H1 (cell line): ENCODE measurements around the gene SPSB1. TPM values are rescaled to one million over a fixed set of nuclear protein-coding genes. Genes with fewer than 3 reads are reported as not detected.

Experiments
- BCL11A ChIP-seq, 2 experiments: IDR thresholded peaks; one replicate each; pipeline ENCODE4 v1.6.1; 2011; ENCODE audit warnings: low read depth in 2 of 2, low read length in 2 of 2, mild to moderate bottlenecking in 2 of 2
- EGR1 ChIP-seq: IDR thresholded peaks from 2 replicates; pipeline ENCODE4 v1.6.1; 2011; ENCODE audit warnings: low read depth, low read length, borderline replicate concordance
- KDM4A ChIP-seq: IDR thresholded peaks from one replicate; pipeline ENCODE4 v1.7.1; 2012; ENCODE audit warnings: low read depth, mild to moderate bottlenecking, moderate library complexity, low read length, inconsistent platforms; ENCODE audit not compliant: severe bottlenecking
- SP4 ChIP-seq: IDR thresholded peaks from 2 replicates; pipeline ENCODE4 v1.6.1; 2012; ENCODE audit warnings: low read length, inconsistent platforms
- polyA plus RNA-seq, 7 experiments: library from polyadenylated mRNA; depleted of rRNA in 3 of 7; stranded (reverse) in 5 of 7; unstranded in 2 of 7; fragments of >200 nt in 5 of 7; fragments of 200-250 nt in 2 of 7; gene quantifications; 1 replicate in 5 of 7; 2 replicates in 1 of 7; 4 replicates in 1 of 7; pipeline versions ENCODE4 v1.2.1 to v1.2.3, GENCODE V29; 2011 to 2013; ENCODE audit warnings: missing spikeins in 2 of 7, mixed read lengths in 2 of 7
- total RNA-seq: library from RNA; stranded (reverse); fragmentation: NEBNext Ultra II Directional; extraction: Animal tissue kit (Norgen Biotek cat#: 25700); gene quantifications from 2 replicates; pipeline ENCODE4 v1.2.1, GENCODE V29; 2021
- TF ChIP-seq, protein P1 (sequence below): IDR thresholded peaks from 2 replicates; pipeline ENCODE4 v1.6.1; 2011; ENCODE audit warnings: low read length, improper control_type of control experiment

SPSB1 gene
- total and polyA plus RNA-seq, 2 of the 8 experiments (the other 6 are each of a cell fraction or from before 2014, with no cell fraction given) = 5.3 to 6.4 TPM

DNA sequence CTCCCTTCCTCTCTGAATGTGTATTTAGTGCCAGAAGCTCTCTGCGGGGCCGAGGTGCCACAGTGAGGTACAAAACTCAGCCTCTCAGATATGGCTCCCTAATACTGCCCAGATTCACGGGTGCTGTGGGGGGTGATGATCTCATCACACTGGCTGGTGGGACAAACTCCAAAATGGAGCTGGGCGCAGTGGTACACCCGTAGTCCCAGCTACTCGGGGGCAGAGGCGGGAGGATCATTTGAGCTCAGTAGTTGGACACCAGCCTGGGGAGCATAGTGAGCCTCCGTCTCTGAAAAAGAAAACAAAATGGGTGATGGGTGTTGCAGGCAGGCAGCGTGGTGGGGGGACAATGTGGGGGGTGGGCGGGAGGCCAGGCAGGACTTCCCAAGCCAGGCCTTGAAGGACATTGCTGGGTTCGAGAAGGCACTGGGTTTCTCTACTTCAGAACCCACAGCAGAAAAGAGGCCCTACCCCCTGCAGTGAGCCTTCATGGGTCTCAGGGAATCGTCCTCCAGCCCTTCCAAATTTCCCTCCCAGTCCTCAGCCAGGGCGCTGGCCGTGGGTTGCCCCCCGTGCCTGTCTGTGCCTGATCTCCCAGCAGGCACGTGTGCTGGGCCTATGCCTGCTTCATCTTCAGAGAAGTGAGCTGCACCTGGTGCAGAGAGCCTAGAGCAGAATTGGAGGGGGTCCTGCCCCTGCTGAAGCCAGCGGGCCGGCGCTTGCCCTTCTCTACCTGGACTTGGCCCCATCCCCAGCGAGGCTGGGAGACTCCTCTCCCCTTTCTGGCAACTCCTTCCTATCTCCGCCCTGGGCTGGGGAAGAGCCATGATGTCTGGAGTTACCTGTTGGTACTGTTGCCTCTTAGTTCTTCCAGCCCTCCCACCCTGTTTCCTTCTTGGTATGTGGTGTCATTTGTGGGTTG is 44.1 kb upstream of the SPSB1 start (continued):
- TF ChIP-seq, protein P1, sequence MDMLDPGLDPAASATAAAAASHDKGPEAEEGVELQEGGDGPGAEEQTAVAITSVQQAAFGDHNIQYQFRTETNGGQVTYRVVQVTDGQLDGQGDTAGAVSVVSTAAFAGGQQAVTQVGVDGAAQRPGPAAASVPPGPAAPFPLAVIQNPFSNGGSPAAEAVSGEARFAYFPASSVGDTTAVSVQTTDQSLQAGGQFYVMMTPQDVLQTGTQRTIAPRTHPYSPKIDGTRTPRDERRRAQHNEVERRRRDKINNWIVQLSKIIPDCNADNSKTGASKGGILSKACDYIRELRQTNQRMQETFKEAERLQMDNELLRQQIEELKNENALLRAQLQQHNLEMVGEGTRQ = no peak
- TF ChIP-seq EGR1 (no peak), KDM4A (no peak), BCL11A (IDR thresholded peaks at IDR 0.05; ENCODE audit: low read depth in 2 of 2, low read length in 2 of 2) (no peak), SP4 (no peak)
